Measurements from ENCODE around the gene ITPRIP.

Gene ITPRIP

DNA sequence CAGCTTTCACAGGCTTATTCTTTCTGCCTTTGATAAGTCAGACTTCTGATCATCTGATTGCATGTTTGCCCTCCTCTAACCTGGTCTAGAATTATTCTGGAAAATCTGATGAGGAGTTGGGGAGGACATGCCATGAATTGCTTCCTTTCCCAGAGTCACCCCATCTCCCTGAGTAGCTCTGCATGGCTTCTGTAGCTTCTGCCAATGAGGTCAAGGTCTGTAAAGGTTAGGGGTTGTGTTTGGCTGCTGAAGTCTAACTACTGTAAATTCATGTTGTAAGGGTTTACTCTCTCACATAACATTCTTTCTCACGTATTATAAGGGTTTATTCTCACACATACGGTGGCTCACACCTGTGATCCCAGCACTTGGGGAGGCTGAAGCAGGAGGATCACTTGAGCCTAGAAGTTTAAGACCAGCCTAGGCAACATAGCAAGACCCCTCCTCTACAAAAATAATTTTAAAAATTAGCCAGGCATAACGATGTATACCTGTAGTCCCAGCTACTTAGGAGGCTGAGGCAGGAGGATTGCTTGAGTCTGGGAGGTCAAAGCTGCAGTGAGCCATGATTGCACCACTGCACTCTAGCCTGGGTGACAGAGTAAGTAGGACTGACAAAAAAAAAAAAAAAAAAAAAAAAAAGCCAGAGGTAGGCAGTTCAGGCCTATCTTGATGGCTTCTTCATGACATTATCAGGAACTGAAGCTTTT lies 58.6 kb downstream of the ITPRIP start:
- DNase-seq (ENCODE audit: low read depth, low spot score), result no peak

DNA sequence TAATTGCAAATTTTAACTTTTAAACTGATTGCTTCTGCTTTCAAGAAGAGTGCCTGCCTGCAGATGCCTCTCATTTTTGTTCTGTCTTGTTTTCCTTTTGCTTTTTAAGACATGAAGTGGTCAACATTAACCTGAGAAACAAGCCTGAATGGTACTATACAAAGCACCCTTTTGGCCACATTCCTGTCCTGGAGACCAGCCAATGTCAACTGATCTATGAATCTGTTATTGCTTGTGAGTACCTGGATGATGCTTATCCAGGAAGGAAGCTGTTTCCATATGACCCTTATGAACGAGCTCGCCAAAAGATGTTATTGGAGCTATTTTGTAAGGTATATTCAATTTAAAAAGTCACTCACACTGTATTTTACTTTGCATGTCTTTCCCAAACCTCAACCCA lies 60.5 kb downstream of the ITPRIP start:
- no peak for DNase-seq (ENCODE audit: low read depth, low spot score)

DNA sequence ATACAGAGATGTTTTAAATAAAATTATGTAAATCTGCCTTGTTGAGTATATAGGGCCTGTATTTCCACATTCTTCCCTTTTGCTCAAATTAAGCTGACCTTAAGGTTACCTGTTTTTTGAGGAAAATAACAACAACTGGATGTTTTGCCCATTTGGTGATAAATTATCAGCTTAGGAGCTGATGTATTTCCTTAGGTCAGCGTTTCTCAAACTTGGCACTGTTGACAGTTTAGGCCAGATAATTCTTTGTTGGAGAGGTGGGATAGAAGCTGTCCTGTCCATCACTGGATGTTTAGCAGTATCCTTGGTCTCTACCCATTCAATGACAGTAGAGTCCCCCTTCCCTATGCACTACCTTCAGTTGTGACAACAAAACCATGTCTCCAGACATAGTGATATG lies 62.1 kb downstream of the ITPRIP start:
- no peak for DNase-seq (ENCODE audit: low read depth, low spot score)

DNA sequence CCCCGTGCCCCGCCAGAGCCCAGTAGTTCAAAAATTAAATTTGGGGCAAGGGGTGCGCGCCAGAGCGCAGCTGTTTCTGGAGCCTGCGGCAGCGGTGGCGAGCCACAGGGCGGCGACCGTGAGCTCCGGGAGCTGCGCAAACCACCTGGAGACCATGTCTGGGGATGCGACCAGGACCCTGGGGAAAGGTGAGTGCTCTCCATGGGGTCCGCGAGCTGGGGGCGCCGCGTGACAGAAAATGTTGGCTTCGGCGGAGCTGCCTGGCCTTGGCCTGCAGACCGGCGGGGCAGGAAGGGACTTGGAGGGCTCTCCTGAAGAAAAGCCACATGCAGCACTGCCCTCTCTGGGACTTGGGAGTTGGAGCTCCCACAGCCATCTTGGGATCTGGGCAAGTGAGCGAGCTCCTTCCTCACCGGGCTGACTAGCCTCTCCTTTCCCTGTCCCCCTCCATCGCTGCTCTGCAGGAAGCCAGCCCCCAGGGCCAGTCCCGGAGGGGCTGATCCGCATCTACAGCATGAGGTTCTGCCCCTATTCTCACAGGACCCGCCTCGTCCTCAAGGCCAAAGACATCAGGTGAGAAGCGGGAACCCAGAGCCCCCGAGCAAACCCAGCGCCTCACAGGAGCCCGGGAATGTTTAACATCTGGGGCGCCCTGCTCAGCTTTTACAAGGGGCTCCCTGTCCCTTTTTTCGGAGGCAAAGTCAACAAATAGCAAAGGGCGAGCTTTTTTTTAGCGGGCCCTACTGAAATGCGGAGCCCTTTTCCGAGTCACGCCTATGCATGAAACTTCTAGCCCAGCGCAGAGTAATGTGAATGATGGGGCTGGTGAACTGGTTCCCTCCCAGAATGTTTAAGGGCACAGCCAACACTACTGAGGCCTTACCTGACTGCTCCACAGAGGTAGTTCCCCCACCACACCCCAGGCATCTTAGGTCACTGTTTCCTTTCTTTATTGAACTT lies 63.2 kb downstream of the ITPRIP start:
- DNase-seq (ENCODE audit: low read depth, low spot score), result no peak

DNA sequence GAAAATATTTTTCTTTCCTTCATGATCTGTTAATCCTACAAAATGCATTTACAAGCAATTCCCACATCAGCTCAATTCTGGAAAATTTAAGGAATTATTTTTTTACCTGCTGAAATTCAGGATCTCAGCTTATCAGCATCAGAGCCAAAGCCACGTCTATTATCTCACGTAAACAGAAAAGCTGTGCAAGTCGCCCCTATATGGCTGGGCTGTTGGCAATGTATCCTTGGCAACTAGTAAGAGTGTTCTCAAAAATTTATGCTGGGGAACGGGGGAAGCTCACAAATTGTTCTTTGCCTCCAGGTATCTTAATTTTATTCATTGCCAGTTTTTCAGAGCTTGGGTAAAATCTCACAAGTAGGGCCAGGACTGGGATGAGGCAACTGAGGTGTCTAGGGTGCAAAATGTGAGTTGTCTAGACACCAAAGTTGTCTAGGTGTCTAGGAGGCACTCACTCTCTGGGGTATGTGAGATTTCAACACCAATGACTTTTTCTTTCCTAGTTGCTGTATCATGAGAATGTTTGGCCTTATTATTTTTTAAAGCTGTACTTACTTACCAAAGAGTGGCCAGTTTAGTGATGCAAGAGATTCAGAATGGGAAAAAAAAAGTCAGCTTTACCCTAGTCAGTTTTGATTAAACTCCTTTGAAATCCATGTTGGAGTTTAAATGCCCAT lies 64.2 kb downstream of the ITPRIP start:
- DNase-seq (ENCODE audit: low read depth, low spot score), result no peak

DNA sequence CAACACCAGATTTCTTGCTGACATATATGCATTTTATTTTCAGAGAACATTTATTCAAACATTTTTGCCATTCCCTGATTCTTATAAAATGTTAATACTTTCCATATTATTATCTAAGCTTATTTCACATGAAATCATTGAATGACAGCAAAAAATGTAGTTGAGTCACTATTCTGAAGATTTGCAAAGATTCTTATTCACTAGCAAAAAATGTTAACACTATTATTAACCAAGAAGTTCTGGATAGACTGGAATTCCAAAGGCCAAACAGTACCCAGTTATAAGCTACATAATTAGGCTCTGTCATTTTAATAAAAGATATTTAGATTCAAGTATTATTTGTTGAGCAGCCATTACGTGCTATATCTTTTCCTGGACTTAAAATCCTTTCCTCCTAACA lies 65.0 kb downstream of the ITPRIP start:
- no peak for DNase-seq (ENCODE audit: low read depth, low spot score)

DNA sequence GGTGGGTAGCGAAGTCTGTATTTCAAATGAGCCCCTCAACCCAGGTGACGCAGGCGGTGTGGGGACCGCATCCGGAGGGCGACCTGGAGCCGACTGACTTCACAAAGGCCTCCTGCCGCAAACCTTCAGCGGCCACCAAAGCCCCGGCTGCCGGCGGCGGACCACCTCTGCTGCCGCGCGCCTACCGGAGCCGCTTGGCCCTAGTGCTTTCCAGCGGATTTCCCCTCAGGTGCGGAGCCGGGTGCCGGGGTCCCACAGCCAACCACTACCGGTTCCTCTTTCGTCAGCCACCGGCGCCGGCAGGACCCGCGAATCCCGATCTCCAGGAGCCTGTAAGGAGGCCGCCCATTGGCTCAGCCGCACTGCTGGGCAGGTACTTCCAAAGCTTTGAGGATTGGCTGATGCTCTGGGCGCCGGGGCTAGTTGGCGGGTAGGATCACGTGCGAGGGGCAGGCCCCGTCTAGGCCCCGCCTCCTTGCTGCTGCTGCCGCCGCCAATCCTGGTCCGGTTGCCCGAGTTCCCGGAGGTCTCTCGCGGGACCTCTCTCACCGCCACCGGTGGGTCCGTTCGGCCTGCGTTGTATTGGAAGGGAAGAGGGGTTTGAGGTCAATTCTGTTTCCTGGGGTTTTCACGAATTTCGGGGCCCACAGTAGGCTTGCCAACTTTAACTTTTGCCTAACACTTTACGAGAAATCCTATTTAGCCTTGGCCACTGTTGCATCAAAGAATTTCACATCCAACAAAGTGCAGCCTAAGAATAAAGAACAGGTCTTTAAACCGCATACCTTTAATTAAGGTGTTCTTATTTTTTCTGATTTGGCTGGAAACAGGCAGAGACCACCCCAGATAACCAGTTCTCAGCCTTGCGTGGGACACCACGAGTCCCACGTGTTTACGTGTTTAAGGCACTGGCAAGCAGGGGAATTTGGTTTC lies 69.3 kb downstream of the ITPRIP start, which contains the start of gene GSTO2:
TSS of gene GSTO2 (plus strand) at position 472 of the 933 bp plus-strand sequence. CDS start 5,732 bp downstream, outside the sequence.
- DNase-seq (ENCODE audit: low read depth, low spot score), result peak; percentile 93

DNA sequence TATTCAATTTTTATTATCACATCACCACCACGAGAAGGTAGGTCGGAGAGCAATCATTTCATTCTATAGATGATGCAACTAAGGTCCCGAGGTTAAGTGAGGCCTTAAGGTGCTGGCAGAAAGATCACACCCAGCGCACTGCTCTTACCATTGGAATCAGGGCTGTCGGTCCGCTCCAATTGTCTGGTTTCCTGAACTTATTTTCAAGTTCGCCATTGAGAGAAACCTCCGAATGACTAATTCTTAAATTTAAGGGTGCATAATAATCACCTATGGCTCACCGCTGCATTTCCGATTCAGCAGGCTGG lies 69.9 kb downstream of the ITPRIP start:
- DNase-seq (ENCODE audit: low read depth, low spot score), result no peak

DNA sequence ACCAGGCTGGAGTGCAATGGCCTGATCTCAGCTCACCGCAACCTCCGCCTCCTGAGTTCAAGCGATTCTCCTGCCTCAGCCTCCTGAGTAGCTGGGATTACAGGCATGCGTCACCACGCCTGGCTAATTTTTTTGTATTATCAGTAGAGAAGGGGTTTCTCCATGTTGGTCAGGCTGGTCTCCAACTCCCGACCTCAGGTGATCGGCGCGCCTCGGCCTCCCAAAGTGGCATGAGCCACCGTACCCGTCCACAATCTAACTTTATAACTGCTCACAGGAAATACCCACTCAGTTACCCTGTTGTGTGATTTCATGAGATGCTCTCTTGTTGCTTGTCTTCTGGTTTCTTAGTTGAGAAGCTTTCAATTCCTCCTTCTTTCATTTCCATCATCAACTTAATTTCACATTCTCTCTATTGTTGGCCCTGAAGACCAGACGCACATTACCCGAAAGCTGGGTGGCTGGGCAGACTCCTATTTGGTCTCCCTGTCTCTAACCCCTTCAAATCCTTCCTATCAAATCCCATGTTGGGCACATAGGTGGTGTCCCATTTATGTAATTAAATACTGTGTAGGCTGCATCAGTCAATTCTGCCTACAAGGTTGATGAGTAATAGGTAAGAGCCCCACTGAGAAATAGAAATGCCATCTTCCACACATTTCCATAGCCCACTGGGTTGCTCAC lies 70.4 kb downstream of the ITPRIP start:
- DNase-seq (ENCODE audit: low read depth, low spot score), result no peak

DNA sequence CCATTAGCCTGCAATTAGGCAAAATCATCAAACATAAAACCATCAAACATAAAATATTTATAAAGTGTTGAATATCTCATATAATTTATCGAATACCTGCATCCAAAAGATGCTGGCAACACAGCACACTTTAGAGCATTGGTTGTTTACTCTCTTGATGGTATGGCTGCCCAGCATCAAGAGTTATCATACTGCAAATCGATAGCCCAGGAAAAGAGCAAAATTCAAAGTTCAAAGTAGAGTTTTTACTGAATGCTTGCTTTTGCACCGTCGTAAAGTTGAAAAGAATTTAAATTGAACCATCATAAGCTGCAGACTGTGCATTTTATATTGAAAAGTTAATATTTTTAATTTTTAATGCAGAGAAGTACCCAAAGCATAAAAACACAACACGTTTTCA lies 73.5 kb downstream of the ITPRIP start:
- no peak for DNase-seq (ENCODE audit: low read depth, low spot score)

DNA sequence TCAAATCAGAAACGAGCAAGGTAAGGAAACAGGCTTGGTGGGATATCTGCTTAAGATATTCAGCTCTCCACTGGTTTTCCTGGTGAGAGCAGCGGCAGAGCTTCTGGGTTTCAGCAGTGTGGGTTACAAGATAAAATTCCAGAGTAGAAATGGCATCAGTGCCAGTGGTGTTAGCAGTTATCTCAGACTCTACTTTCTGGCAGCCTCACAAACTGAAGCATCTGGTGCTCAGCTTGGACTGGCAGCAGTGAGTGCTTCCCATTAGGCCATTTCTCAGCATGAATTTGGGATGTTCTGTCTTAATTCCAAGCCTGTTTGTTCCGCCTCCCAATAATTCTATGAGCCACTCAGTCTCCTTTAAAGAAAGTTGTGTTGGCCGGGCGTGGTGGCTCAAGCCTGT lies 76.2 kb downstream of the ITPRIP start:
- DNase-seq (ENCODE audit: low read depth, low spot score), result no peak

DNA sequence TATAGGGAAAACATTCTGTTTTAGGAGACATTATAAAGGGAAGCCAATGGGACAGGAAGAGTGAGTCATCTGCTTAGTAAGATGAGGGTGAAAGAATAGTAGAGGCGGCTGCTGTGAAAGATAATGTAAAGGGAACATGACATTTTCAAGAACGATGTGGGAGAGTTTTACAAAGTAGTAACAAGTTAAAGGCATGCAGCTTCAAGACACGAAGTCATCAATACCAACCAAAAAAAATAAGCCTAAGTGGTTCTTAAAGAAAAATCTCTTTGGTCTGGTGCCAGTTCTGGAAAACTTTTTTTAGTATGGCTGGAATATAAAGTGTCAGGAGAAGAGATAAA lies 77.5 kb downstream of the ITPRIP start:
- DNase-seq (ENCODE audit: low read depth, low spot score), result no peak

DNA sequence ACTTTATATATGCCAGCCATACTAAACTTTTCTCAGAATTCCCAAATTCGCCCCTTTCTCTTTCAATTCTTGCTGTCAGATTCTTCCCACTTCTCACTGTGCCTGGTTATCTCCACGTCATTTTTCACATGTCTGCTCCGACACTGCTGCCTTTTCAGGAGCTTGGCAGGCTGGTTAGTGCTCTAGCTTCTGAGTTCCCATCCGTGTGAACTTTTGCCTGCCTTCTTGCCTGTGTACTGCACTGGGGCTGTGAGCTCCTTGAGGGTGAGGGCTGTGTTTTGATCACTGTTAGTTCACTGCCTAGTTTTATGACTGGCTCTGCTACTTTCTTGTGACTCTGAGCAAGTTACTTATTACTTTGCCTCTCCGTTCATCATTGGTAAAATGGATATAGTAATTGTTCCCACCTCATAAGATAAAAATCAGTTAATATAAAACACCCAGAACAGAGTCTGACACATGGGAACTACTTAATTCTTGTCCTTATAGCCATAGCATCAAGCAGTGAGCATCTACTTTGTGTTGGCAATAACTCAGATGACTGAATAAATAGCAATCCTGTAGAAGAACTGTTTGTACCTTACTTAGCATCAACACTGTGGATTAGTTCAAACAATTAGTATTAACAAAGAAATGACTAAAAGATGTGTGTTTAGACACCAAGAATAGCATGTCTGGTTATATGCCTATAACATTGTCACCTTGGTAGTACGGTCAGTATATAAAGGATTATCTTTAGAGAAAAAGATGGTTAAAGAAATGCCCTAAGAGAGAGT lies 78.1 kb downstream of the ITPRIP start:
- DNase-seq (ENCODE audit: low read depth, low spot score), result no peak

Measured in brain pericyte (primary cell).